Activated T-helper 1 cell treated with Interleukin-2 at 50 U/mL for 16 hours (primary cell): ENCODE measurements around the gene PVALB.
"Not testable (repeated sequence)": the region's sequence is repeated elsewhere in the genome, so short reads cannot be mapped to it uniquely, and the experiment has no call there.

ENCODE experiments used
- DNase-seq: peaks from one replicate; pipeline ENCODE4 v3.0.0-alpha.2; 2020; ENCODE audit warnings: low read depth

The PVALB gene

DNA sequence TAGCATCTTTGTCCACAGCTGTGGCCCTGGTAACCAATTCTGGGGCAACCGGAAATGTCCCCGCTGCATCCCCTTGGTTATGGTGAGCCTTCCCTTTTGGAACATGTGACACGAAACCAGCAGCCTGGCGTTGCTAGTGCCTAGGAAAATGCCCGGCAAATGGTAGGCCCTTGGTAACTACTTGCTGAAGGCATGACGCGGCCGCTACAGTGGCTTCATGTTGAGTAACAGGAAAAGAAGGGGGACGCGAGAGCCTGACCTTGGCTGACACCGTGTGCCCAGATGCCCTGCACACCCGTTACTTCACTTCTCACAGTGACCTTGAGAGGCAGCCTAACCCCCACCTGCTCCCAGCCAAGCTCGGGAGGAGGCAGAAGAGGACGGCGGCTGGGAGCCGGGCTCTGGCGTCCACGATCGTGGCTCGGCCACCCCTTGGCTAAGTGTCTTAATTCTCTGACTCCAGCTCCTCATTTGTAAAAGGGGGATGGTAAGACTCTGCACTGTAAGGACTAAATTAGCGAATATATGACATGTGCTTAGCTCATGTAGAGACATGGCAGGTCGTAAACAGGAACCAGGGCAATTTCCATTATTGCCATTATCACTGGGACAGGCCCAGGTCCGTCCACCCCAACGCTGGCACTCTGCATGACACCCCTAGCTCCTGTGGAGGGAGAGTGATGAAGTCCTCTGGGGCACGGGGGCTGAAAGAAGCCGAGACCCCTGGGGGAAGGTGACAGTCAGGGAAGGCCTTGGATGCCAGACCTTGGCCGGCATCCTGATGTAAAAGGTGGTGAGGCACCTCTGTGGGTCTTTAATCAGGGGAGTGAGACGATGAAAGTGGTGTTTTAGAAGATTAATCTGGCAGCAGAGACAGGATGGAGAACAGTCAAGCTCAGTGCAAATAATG lies 59.8 kb downstream of the PVALB start:
- no peak for DNase-seq

DNA sequence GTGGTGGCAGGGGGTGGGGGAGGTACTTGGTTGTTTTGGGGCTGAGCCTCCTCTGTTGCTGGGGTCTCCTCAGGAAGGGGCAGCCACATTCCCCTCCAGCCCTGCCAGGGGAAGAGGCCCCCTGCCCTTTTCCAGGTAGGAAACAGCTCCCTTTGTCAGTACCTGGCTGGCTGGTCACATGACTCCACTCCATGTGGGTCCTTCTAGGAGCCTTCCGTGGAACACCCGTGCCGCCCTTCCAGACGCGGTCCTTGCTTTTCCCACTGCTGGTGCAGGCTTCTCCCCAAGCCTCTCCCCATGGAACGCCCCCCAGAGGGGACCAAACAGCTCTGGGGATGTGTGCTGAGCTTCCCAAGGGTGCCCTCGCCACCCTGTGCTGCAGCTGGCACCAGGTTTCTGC lies 60.8 kb downstream of the PVALB start:
- no peak for DNase-seq

DNA sequence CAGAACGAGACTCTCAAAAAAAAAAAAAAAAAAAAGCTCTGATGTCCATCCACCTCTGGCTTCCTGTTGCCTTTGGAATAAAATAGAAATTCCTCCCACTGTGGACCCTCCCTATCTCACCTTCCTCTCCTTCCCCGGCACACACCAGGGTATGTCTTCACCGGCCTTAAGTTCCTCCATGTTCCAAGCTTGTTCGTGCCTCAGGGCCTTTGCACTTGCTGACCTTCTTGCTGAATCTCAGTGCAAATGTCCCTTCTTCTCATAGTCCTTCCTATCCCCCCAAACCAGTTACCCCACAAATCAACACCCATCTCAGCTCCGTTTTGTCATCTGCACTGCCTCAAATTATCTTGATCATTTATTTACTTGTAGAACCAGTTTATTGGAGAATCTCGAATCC lies 61.5 kb downstream of the PVALB start:
- DNase-seq = no peak

DNA sequence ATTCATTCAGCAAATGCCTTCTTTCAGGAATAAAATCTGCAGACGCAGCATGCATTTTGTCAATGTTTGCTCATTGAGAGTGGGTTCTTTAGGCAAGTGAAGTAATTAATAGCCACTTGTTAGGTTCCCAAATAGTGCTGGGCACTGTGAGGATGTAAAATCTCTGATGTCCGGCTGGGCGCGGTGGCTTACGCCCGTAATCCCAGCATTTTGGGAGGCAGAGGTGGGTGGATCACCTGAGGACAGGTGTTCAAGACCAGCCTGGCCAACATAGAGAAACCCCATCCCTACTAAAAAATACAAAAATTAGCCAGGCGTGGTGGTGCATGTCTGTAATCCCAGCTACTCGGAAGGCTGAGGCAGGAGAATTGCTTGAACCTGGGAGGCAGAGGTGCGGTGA lies 62.0 kb downstream of the PVALB start:
- DNase-seq = not testable (repeated sequence)

DNA sequence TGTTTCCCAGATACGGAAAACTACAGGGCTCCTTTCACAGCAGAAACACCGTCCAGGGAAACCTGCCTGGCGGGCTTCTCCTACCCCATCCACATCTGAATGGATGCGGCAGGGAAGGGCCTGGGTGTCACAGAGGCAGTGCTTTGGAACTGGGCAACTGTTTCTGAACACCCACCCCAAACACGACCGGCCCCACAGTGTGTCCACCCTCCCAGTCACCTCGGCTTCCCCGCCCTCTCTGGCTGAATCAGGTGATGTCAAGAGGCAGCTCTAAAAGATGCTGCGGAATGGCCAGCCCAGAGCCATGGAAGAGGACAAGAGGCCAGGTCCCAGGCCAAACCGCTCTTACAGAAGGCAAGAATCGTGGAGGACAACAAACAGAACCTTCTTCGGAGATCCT lies 62.9 kb downstream of the PVALB start:
- no peak for DNase-seq

DNA sequence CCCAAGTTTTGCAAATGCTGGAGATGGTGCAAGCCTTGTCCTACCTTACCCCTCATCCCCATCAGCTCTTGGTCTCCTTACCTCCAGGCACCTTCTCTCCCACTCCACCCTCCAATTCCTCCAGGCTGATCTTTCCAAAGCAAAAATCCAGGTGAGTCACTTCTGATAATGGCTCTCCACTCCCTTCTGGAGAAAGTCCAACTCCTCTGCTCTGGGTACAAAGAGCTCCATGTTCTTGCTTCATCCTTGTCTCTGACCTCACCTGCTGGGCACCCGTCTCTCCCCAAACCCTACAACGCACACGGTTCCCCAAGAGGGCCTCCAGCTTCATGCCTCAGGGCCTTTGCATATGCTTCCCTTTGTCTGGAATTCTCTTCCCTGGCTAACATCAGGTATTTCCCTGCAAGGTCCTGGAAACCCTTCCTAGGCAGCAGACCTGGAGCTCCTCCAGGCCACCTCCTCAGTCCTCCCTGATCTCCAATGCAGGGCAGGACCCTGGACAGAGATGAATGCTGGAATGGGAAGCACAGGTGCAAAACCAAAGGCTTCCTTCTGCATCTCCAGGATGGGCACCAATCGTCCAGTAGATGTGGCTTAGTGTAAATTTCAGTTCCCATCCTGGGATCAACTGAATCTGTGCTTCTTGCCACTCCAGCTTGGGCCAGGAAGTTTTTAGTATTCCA lies 63.6 kb downstream of the PVALB start:
- DNase-seq = no peak
